SK-N-SH (cell line): ENCODE measurements around the gene PODXL. TPM values are rescaled to one million over a fixed set of nuclear protein-coding genes. Genes with fewer than 3 reads are reported as not detected.

Source experiments
- CTCF ChIA-PET: fragments of 300-600, 350-600 bp; formaldehyde crosslinking; extraction: SDS; loops from one replicate; lab custom pipeline; 2021; lab: Yijun Ruan, JAX
- POLR2A ChIA-PET: fragments of 350-600 bp; sonication (Branson Sonifier 250); formaldehyde crosslinking; extraction: SDS; loops from one replicate; lab custom pipeline; 2020; ENCODE audit warnings: antibody characterized with exemption, inconsistent platforms; lab: Yijun Ruan, JAX
- DNase-seq: peaks from one replicate; pipeline ENCODE4 v3.0.0; 2012
- H2AFZ ChIP-seq: fragments of 200-600 bp; sonication (generic); 2 replicates; pipeline ENCODE4 v1.8.1; 2016; ENCODE audit warnings: antibody characterized with exemption, mild to moderate bottlenecking, low read depth
- H3F3A ChIP-seq: fragments of 200-600 bp; sonication (generic); replicated peaks from 2 replicates; pipeline ENCODE3; 2016; ENCODE audit warnings: antibody characterized with exemption, mild to moderate bottlenecking; ENCODE audit not compliant: insufficient read depth
- H3K27ac ChIP-seq, 2 experiments: fragments of 200-500 bp in 1 of 2; fragments of 200-600 bp in 1 of 2; sonication (Bioruptor generic) in 1 of 2; sonication (generic), shearing (Covaris generic) in 1 of 2; 2 replicates each; pipeline versions ENCODE4 v1.5.1 to v1.6.1; 2014 to 2016; ENCODE audit warnings: low read depth in 2 of 2, inconsistent platforms in 1 of 2, low read length in 1 of 2, mild to moderate bottlenecking in 1 of 2, mixed read lengths in 1 of 2
- H3K27me3 ChIP-seq: fragments of 200-600 bp; sonication (generic), shearing (Covaris generic); 2 replicates; pipeline ENCODE4 v1.6.1; 2016; ENCODE audit warnings: mixed run types; ENCODE audit not compliant: insufficient read depth
- H3K36me3 ChIP-seq, 2 experiments: fragments of 200-500 bp in 1 of 2; fragments of 200-600 bp in 1 of 2; sonication (Bioruptor generic) in 1 of 2; sonication (generic) in 1 of 2; replicated peaks in 1 of 2; 2 replicates each; pipeline versions ENCODE3 to v1.5.1; 2014 to 2016; ENCODE audit warnings: low read length in 1 of 2, mild to moderate bottlenecking in 1 of 2; ENCODE audit not compliant: insufficient read depth in 2 of 2, control insufficient read depth in 1 of 2
- H3K4me1 ChIP-seq, 2 experiments: fragments of 200-500 bp in 1 of 2; fragments of 200-600 bp in 1 of 2; sonication (Bioruptor generic) in 1 of 2; sonication (generic), shearing (Covaris generic) in 1 of 2; 2 replicates each; pipeline versions ENCODE4 v1.5.1 to v1.6.1; 2014 to 2016; ENCODE audit warnings: low read depth in 1 of 2, low read length in 1 of 2, mixed run types in 1 of 2; ENCODE audit not compliant: insufficient read depth in 2 of 2, control insufficient read depth in 1 of 2
- H3K4me2 ChIP-seq: fragments of 200-600 bp; sonication (generic), shearing (Covaris generic); 2 replicates; pipeline ENCODE4 v1.6.1; 2017; ENCODE audit warnings: mixed run types
- H3K4me3 ChIP-seq, 2 experiments: fragments of 200-500 bp in 1 of 2; fragments of 200-600 bp in 1 of 2; sonication (Bioruptor generic) in 1 of 2; sonication (generic), shearing (Covaris generic) in 1 of 2; 2 replicates each; pipeline versions ENCODE4 v1.5.1 to v1.8.1; 2014 to 2016; ENCODE audit warnings: low read depth in 2 of 2, inconsistent platforms in 1 of 2, low read length in 1 of 2, mild to moderate bottlenecking in 1 of 2, mixed read lengths in 1 of 2, moderate library complexity in 1 of 2
- H3K79me2 ChIP-seq: fragments of 200-600 bp; sonication (generic); 2 replicates; pipeline ENCODE4 v1.8.1; 2017; ENCODE audit warnings: mild to moderate bottlenecking; ENCODE audit not compliant: insufficient read depth
- H3K9ac ChIP-seq: fragments of 200-600 bp; sonication (generic); 2 replicates; pipeline ENCODE4 v1.6.1; 2017; ENCODE audit warnings: mixed run types
- H3K9me2 ChIP-seq: fragments of 200-600 bp; sonication (generic); 2 replicates; pipeline ENCODE4 v1.6.1; 2017; ENCODE audit warnings: mixed run types
- H3K9me3 ChIP-seq: fragments of 200-600 bp; sonication (generic); 2 replicates; pipeline ENCODE4 v1.6.1; 2017; ENCODE audit warnings: mixed run types, mild to moderate bottlenecking, moderate library complexity
- H4K20me1 ChIP-seq: fragments of 200-600 bp; sonication (generic); 2 replicates; pipeline ENCODE4 v1.6.1; 2017; ENCODE audit warnings: mild to moderate bottlenecking, mixed run types; ENCODE audit not compliant: insufficient read depth
- FOSL2 ChIP-seq: IDR thresholded peaks from 2 replicates; pipeline ENCODE4 v1.4.0; 2012; ENCODE audit warnings: low read depth, mild to moderate bottlenecking, moderate library complexity, borderline replicate concordance
- GABPA ChIP-seq: IDR thresholded peaks from 2 replicates; pipeline ENCODE4 v1.4.0; 2012; ENCODE audit warnings: low read depth, mild to moderate bottlenecking
- NFIC ChIP-seq: IDR thresholded peaks from 2 replicates; pipeline ENCODE4 v1.4.0; 2012; ENCODE audit warnings: borderline replicate concordance
- RAD21 ChIP-seq: IDR thresholded peaks from 2 replicates; pipeline ENCODE4 v1.6.1; 2012; ENCODE audit warnings: mild to moderate bottlenecking, low read length
- RCOR1 ChIP-seq: fragments of 150-350 bp; IDR thresholded peaks from 2 replicates; pipeline ENCODE4 v1.6.1; 2017; ENCODE audit warnings: antibody characterized with exemption, low read length
- SIN3A ChIP-seq: IDR thresholded peaks from 2 replicates; pipeline ENCODE4 v1.6.1; 2012; ENCODE audit warnings: low read depth, mild to moderate bottlenecking, low read length, moderate library complexity, borderline replicate concordance
- TCF12 ChIP-seq: IDR thresholded peaks from 2 replicates; pipeline ENCODE4 v1.4.0; 2012
- WGBS: methylation state at CpG from one replicate; pipeline ENCODE4 v1.1.6; 2017; ENCODE audit warnings: low lambda C conversion rate; 5-methylcytosine and 5-hydroxymethylcytosine counted together
- polyA plus RNA-seq, 3 experiments: library from polyadenylated mRNA; depleted of rRNA; stranded (reverse); fragments of >200 nt; gene quantifications; 2 replicates each; pipeline ENCODE4 v1.2.3, GENCODE V29; 2012
- TF ChIP-seq, protein P1 (sequence below): IDR thresholded peaks from 2 replicates; pipeline ENCODE4 v1.6.1; 2012; ENCODE audit warnings: mild to moderate bottlenecking, low read depth, low read length, moderate library complexity
- TF ChIP-seq, protein P2 (sequence below): IDR thresholded peaks from 2 replicates; pipeline ENCODE4 v1.4.0; 2012; ENCODE audit warnings: low read depth, borderline replicate concordance

The PODXL gene
- polyA plus RNA-seq, 1 of the 3 experiments (the other 2 are of a cell fraction): 76.1 TPM

DNA sequence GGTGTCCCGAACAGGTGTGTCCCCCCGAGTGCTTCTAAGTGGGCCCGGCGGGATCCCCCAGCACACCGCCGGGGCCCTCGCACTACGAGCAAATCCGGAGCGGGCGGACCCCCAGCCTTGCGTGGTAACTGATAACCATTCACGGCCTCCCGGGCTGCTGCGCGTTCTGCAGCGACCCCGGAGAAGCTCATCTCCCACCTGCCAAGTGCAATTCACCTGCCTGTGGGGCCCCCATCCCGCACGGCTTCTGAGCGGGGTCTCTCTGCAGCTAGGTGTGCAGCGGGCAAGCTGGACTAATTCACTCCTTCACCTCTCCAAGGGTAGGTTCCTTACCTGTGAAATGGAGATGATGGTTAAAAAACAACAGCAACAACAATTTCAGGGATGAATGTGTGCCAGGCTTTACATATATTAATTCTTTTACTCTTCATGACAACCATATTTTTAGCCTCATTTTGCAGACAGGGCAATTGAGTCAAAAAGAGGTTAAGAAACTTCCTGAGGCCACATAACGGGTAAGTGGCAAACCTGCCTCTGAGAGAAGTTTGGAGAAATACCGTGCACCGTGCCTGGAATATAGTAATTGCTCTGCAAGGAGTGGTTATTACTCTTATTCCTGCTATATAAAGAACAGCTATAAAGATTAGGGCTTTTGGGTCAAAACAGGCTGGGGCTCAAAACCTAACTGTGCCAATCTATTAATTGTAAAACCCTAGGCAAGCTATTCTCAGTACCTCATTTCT, 652 bp upstream of the PODXL start:
- H3K9ac ChIP-seq: peak overlapping the region; percentile 61; the same call in 1 of the 2 replicates

DNA sequence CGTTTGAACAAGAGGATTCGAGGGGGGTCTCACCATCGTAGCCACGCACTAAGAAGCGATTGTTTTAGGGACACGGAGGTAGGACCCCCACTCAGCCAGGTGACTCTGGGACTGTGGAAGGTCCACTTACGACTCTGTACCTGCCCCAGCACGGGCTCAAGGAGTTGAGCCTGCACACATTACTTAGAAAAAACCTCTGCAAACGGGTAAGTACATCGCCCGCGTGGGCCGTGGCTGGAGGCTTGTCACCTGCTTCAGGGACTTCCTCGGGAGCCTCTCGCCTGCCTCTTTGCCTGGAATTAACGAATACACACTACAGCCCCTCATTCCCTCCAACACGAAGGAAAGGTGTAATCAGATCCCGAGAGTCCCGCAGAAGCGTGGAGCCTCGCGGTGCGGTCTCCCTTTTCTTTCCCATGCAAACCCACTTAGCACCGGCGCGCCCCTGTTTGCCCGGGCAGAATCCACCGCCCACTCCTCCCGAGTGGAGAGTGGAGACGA, 826 bp downstream of the PODXL start:
- peak overlapping the region in 1 of 2 experiments; percentile 17; a peak in 2 of 4 replicates for H3K27ac ChIP-seq
- H4K20me1 ChIP-seq: peaks cover 49% of the 10 kb centered on the region
- 39% methylated on average over 30 of the region's 30 CpGs for WGBS
- H3K79me2 ChIP-seq: peaks cover 69% of the 10 kb centered on the region
- H3K4me2 ChIP-seq: peak overlapping the region; percentile 99
- H2AFZ ChIP-seq: no peak overlapping the region
- peaks cover 34% of the 10 kb centered on the region for H3F3A ChIP-seq
- DNase-seq: no peak
- TF ChIP-seq TCF12: no peak
- TF ChIP-seq, protein P1, sequence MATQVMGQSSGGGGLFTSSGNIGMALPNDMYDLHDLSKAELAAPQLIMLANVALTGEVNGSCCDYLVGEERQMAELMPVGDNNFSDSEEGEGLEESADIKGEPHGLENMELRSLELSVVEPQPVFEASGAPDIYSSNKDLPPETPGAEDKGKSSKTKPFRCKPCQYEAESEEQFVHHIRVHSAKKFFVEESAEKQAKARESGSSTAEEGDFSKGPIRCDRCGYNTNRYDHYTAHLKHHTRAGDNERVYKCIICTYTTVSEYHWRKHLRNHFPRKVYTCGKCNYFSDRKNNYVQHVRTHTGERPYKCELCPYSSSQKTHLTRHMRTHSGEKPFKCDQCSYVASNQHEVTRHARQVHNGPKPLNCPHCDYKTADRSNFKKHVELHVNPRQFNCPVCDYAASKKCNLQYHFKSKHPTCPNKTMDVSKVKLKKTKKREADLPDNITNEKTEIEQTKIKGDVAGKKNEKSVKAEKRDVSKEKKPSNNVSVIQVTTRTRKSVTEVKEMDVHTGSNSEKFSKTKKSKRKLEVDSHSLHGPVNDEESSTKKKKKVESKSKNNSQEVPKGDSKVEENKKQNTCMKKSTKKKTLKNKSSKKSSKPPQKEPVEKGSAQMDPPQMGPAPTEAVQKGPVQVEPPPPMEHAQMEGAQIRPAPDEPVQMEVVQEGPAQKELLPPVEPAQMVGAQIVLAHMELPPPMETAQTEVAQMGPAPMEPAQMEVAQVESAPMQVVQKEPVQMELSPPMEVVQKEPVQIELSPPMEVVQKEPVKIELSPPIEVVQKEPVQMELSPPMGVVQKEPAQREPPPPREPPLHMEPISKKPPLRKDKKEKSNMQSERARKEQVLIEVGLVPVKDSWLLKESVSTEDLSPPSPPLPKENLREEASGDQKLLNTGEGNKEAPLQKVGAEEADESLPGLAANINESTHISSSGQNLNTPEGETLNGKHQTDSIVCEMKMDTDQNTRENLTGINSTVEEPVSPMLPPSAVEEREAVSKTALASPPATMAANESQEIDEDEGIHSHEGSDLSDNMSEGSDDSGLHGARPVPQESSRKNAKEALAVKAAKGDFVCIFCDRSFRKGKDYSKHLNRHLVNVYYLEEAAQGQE: no peak
- 0 out of 2 replicates have a peak, but pooled peaks have one; percentile 25 for TF ChIP-seq SIN3A
- TF ChIP-seq NFIC: no peak
- TF ChIP-seq GABPA: no peak
- ChIA-PET CTCF (interaction anchor here (3.2 to 15.1 kb wide), 3 partner anchors 11 to 99 kb away, joined by 20 to 95 read pairs (median 60); no protein-coding TSS in a partner anchor), POLR2A (no interaction called here)
- H3K9me2 ChIP-seq: no peaks in the 10 kb centered on the region
- H3K9me3 ChIP-seq: no peaks in the 10 kb centered on the region
- no peaks in the 10 kb centered on the region for H3K27me3 ChIP-seq
- H3K9ac ChIP-seq: peak overlapping the region; percentile 58
- no peaks in the 10 kb centered on the region for H3K36me3 ChIP-seq
- peak overlapping the region; percentile 72 to 76 for H3K4me3 ChIP-seq
- peaks cover 16 to 34% of the 10 kb centered on the region in 2 experiments for H3K4me1 ChIP-seq

More for the DNA sequence above, 652 bp upstream of the PODXL start:
- Histone ChIP-seq H4K20me1 (peaks cover 34% of the 10 kb centered on the region), H3K27me3 (no peaks in the 10 kb centered on the region), H3F3A (peaks cover 29% of the 10 kb centered on the region), H3K9me2 (no peaks in the 10 kb centered on the region), H3K4me3 (peak overlapping the region; percentile 64 to 76), H3K79me2 (peaks cover 54% of the 10 kb centered on the region), H3K4me1 (peaks cover 7 to 32% of the 10 kb centered on the region in 2 experiments), H3K4me2 (peak overlapping the region; percentile 90), H2AFZ (peak overlapping the region; percentile 90; the same call in 1 of the 2 replicates), H3K9me3 (no peaks in the 10 kb centered on the region)
- POLR2A ChIA-PET: interaction anchor here (1.0 kb wide), 1 partner anchor 11 kb away, joined by 3 read pairs; no protein-coding TSS in a partner anchor
- WGBS: 23% methylated on average over 7 of the region's 25 CpGs
- TF ChIP-seq RAD21: no peak
- TF ChIP-seq FOSL2: no peak
- TF ChIP-seq, protein P1: no peak
- TF ChIP-seq, protein P2, sequence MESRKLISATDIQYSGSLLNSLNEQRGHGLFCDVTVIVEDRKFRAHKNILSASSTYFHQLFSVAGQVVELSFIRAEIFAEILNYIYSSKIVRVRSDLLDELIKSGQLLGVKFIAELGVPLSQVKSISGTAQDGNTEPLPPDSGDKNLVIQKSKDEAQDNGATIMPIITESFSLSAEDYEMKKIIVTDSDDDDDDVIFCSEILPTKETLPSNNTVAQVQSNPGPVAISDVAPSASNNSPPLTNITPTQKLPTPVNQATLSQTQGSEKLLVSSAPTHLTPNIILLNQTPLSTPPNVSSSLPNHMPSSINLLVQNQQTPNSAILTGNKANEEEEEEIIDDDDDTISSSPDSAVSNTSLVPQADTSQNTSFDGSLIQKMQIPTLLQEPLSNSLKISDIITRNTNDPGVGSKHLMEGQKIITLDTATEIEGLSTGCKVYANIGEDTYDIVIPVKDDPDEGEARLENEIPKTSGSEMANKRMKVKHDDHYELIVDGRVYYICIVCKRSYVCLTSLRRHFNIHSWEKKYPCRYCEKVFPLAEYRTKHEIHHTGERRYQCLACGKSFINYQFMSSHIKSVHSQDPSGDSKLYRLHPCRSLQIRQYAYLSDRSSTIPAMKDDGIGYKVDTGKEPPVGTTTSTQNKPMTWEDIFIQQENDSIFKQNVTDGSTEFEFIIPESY: no peak
- TF ChIP-seq RCOR1: no peak
- TF ChIP-seq, all 33 proteins: peak for 0
- no peaks in the 10 kb centered on the region for H3K36me3 ChIP-seq
- no peak for DNase-seq
- peak overlapping the region; percentile 44 to 62 for H3K27ac ChIP-seq
- CTCF ChIA-PET: interaction anchor here (0.6 to 8.3 kb wide), 10 partner anchors 12 to 1899 kb away, joined by 3 to 60 read pairs (median 4); no protein-coding TSS in a partner anchor
